Thyroid gland (tissue), 4 donors: Measurements from ENCODE around the gene FCHSD2.

Source experiments
- CTCF ChIP-seq, 6 experiments: fragments of 200-600 bp in 3 of 6; fragments of 450-650 bp in 3 of 6; sonication (generic) in 3 of 6; IDR thresholded peaks; one replicate each; pipeline ENCODE4 v1.5.1; 2016 to 2019; ENCODE audit warnings: antibody characterized with exemption in 6 of 6, mild to moderate bottlenecking in 2 of 6, inconsistent platforms in 1 of 6, moderate library complexity in 1 of 6
- POLR2A ChIP-seq, 2 donors: fragments of 450-650 bp; IDR thresholded peaks; one replicate each; pipeline ENCODE4 v1.6.1; 2017; ENCODE audit warnings: antibody characterized with exemption in 2 of 2, mild to moderate bottlenecking in 2 of 2, moderate library complexity in 1 of 2

DNA sequence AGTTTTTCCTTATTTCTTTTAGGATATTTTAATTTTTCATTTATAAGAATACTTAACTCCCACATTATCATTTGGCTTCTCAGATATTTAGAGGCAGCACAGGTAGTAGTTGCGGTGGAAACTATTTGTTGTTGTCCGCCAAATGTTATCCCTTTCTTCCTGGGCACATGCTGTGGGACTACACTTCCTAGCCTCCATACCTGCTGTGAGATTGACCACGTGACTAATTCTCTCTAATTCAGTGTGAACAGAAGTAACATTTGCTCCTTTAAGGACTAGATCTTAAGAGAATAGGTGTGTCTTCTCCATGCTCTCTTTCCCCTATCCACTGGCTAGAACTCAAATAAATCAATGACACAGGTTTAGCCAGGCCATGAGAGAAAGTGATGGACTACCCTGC lies 191.4 kb downstream of the FCHSD2 start:
- no peak for TF ChIP-seq POLR2A (IDR thresholded peaks at IDR 0.05)
- no peak for TF ChIP-seq CTCF (IDR thresholded peaks at IDR 0.05)
